Measurements from ENCODE around the gene DNAAF2.

The DNAAF2 gene

DNA sequence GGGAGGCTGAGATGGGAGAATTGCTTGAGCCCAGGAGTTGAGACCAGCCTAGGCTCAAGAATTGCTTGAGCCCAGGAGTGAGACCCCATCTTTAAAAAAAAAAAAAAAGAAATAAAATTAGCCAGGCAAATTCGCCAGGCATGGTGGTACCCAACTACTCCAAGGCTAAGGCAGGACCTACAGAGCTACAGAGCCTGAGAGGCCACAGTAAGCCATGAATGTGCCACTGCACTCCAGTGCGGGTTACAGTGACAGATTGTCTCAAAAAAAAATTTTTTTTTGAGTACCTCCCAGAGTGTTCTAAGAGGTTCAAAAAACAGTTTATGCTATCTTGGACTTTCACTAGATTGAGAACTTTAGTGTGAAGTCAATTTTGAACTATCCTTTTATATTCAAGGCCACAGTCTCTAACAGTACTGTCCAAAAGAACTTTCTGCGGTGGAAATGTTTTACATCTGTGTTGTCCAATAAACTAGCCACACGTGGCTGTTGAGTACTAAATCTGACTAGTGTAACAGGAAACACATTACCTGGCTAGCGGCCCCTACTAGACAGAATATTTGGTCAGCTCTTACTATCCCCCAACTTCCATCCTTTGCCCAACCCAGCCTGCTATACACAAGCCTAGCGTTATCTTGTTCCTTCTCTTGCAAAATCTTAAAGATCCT is 17.1 kb downstream of the DNAAF2 start:
- TF ChIP-seq, protein P1, sequence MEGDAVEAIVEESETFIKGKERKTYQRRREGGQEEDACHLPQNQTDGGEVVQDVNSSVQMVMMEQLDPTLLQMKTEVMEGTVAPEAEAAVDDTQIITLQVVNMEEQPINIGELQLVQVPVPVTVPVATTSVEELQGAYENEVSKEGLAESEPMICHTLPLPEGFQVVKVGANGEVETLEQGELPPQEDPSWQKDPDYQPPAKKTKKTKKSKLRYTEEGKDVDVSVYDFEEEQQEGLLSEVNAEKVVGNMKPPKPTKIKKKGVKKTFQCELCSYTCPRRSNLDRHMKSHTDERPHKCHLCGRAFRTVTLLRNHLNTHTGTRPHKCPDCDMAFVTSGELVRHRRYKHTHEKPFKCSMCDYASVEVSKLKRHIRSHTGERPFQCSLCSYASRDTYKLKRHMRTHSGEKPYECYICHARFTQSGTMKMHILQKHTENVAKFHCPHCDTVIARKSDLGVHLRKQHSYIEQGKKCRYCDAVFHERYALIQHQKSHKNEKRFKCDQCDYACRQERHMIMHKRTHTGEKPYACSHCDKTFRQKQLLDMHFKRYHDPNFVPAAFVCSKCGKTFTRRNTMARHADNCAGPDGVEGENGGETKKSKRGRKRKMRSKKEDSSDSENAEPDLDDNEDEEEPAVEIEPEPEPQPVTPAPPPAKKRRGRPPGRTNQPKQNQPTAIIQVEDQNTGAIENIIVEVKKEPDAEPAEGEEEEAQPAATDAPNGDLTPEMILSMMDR (IDR thresholded peaks at IDR 0.05), result no peak
- peak overlapping the region; percentile 10 for H3K4me3 Mint-ChIP-seq
- H3K36me3 Mint-ChIP-seq (ENCODE audit: low read depth), result peaks cover 43% of the 10 kb centered on the region
- H3K27ac Mint-ChIP-seq, result peak overlapping the region; percentile 31
- no peaks in the 10 kb centered on the region for H3K9me3 Mint-ChIP-seq
- H3K27me3 Mint-ChIP-seq (ENCODE audit: low read depth, poor library complexity), result no peaks in the 10 kb centered on the region
- peaks cover 31% of the 10 kb centered on the region for H3K4me1 Mint-ChIP-seq
- no peak for DNase-seq

DNA sequence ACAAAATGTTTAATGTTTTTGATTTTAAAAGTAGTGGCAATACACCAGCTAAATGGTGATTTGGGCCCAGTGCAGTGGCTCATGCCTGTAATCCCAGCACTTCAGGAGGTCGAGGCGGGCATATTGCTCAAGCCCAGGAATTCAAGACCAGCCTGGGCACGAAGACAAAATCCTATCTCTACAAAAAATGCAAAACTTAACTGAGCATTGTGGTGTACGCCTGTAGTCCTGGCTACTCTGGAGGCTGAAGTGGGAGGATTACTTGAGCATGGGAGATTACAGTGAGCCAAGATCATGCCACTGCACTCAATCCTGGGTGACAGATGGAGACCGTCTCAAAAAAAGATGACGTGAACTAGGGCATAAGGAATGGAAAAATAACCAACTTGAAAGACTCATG is 19.3 kb downstream of the DNAAF2 start:
- no peaks in the 10 kb centered on the region for H3K27me3 Mint-ChIP-seq (ENCODE audit: low read depth, poor library complexity)
- peak overlapping the region; percentile 33 for H3K27ac Mint-ChIP-seq
- TF ChIP-seq, protein P1 (IDR thresholded peaks at IDR 0.05), result no peak
- H3K4me3 Mint-ChIP-seq, result no peak overlapping the region
- peaks cover 26% of the 10 kb centered on the region for H3K4me1 Mint-ChIP-seq
- no peaks in the 10 kb centered on the region for H3K9me3 Mint-ChIP-seq
- DNase-seq, result no peak
- H3K36me3 Mint-ChIP-seq (ENCODE audit: low read depth), result peaks cover 51% of the 10 kb centered on the region

DNA sequence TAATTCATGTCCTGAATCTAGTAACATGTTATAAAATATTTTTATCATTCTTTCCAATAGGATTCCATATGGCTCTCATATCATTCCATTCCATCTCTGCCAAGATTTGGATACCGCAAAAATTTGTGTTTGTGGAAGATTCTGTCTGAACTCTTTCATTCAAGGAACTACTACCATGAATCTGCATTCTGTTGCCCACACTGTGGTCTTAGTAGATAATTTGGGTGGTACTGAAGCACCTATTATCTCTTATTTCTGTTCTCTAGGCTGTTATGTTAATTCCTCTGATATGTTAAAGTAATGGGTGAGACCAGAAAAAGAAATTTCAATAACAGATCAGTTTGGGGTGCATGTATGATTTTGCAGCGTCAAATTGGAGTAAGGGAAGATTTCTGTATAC is 20.8 kb downstream of the DNAAF2 start:
- H3K9me3 Mint-ChIP-seq, result no peaks in the 10 kb centered on the region
- no peak for DNase-seq
- TF ChIP-seq, protein P1 (IDR thresholded peaks at IDR 0.05), result no peak
- H3K27me3 Mint-ChIP-seq (ENCODE audit: low read depth, poor library complexity), result no peaks in the 10 kb centered on the region
- no peak overlapping the region for H3K4me3 Mint-ChIP-seq
- peaks cover 51% of the 10 kb centered on the region for H3K36me3 Mint-ChIP-seq (ENCODE audit: low read depth)
- H3K27ac Mint-ChIP-seq, result no peak overlapping the region
- peaks cover 22% of the 10 kb centered on the region for H3K4me1 Mint-ChIP-seq

DNA sequence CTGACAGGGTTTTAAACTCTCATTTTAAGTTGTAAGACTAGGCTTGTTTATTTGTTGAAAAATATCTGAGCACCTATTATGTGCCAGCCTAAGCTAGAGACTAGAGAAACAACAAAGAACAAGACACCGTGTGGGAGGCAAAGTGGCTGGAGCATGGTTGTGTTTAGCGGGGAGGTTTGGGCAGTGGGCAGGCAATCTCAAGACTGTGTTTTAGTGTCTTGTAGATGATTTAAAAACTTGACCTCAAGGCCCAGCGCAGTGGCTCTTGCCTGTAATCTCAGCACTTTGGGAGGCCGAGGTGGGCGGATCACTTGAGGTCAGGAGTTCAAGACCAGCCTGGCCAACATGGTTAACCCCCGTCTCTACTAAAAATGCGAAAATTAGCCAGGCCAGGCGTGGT is 22.4 kb downstream of the DNAAF2 start:
- TF ChIP-seq, protein P1 (IDR thresholded peaks at IDR 0.05), result no peak
- peaks cover 50% of the 10 kb centered on the region for H3K36me3 Mint-ChIP-seq (ENCODE audit: low read depth)
- no peaks in the 10 kb centered on the region for H3K27me3 Mint-ChIP-seq (ENCODE audit: low read depth, poor library complexity)
- peak overlapping the region; percentile 33 for H3K27ac Mint-ChIP-seq
- peaks cover 10% of the 10 kb centered on the region for H3K4me1 Mint-ChIP-seq
- no peak overlapping the region for H3K4me3 Mint-ChIP-seq
- DNase-seq, result no peak
- H3K9me3 Mint-ChIP-seq, result no peaks in the 10 kb centered on the region

DNA sequence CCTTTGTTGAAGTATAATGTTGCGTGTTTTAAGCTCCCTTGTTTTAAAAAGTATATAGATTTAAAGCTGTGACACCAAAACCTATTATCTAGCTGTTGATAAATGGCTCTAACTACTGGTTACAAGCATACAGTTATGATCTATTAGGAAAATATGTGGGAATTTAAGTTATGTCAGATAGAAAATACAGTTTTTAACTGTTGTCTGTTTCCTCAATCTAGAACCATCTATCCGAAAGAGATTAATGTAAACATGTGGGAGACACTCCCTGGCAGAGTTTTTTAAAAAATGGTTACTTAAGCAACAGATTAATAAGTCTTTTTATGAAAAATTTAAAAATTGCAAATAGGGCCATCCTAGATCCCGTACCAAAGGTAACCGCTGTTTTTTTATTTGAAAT is 22.8 kb downstream of the DNAAF2 start:
- no peak for DNase-seq
- Mint-ChIP-seq H3K27me3 (ENCODE audit: low read depth, poor library complexity) (no peaks in the 10 kb centered on the region), H3K9me3 (no peaks in the 10 kb centered on the region), H3K27ac (peak overlapping the region; percentile 45), H3K4me3 (no peak overlapping the region), H3K4me1 (peaks cover 10% of the 10 kb centered on the region), H3K36me3 (ENCODE audit: low read depth) (peaks cover 51% of the 10 kb centered on the region)
- TF ChIP-seq, protein P1 (IDR thresholded peaks at IDR 0.05), result no peak

DNA sequence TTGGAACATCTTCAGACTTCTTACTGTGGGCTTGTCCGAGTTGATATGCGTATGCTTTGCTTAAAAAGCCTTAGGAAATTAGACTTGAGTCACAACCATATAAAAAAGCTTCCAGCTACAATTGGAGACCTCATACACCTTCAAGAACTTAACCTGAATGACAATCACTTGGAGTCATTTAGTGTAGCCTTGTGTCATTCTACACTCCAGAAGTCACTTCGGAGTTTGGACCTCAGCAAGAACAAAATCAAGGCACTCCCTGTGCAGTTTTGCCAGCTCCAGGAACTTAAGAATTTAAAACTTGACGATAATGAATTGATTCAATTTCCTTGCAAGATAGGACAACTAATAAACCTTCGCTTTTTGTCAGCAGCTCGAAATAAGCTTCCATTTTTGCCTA is 27.5 kb downstream of the DNAAF2 start:
- Mint-ChIP-seq H3K27ac (no peak overlapping the region), H3K4me1 (peaks cover 8% of the 10 kb centered on the region), H3K4me3 (no peak overlapping the region), H3K9me3 (no peaks in the 10 kb centered on the region), H3K36me3 (ENCODE audit: low read depth) (peaks cover 36% of the 10 kb centered on the region), H3K27me3 (ENCODE audit: low read depth, poor library complexity) (no peaks in the 10 kb centered on the region)
- TF ChIP-seq, protein P1 (IDR thresholded peaks at IDR 0.05), result no peak
- no peak for DNase-seq

All from nephron progenitor cell (in vitro differentiated cells).